ENCODE data around the gene PRCP. TPM values are rescaled to one million over a fixed set of nuclear protein-coding genes. Genes with fewer than 3 reads are reported as not detected.

The PRCP gene
- total RNA-seq, 1 experiment from 2014 or later = 51.5 TPM

- no peak overlapping the region for H3K9ac ChIP-seq (ENCODE audit: low read length)
- no peaks in the 10 kb centered on the region for H4K20me1 ChIP-seq (ENCODE audit: low read length)
- no peak overlapping the region for H2AFZ ChIP-seq (ENCODE audit: low read length)
- H3K4me1 ChIP-seq (ENCODE audit: insufficient read depth, low read length) = peaks cover 10% of the 10 kb centered on the region; the same call in 1 of the 2 replicates
- no peaks in the 10 kb centered on the region for H3F3A ChIP-seq (ENCODE audit: low read length, unreplicated experiment)
- intact Hi-C loops (cut with micrococcal nuclease) = no loop called here
- TF ChIP-seq EZH2 (IDR thresholded peaks at IDR 0.05; ENCODE audit: low read length, unreplicated experiment) (no peak), EZH2phosphoT487 (IDR thresholded peaks at IDR 0.05; ENCODE audit: borderline replicate concordance, low read length) (no peak), CTCF (conservative IDR thresholded peaks at IDR 0.05; ENCODE audit: low read depth, low read length) (no peak)
- no peaks in the 10 kb centered on the region for H3K36me3 ChIP-seq (ENCODE audit: low read depth, low read length)
- H3K79me2 ChIP-seq (ENCODE audit: low read length) = no peaks in the 10 kb centered on the region
- no peak overlapping the region for H3K27ac ChIP-seq (ENCODE audit: low read length)
- no peak overlapping the region for H3K4me2 ChIP-seq (ENCODE audit: low read length)
- 0 out of 2 replicates have a peak, but pooled peaks cover 6% of the 10 kb centered on the region for H3K9me3 ChIP-seq (ENCODE audit: low read length)
- DNase-seq = no peak
- ChIA-PET POLR2A (ENCODE audit: unreplicated experiment) (no interaction called here), CTCF (no interaction called here)
- no peak overlapping the region for H3K4me3 ChIP-seq (ENCODE audit: low read length)
- no peaks in the 10 kb centered on the region for H3K9me2 ChIP-seq (replicated peaks; ENCODE audit: low read length)
- no TSS peak for BruUV-seq (replicated peaks)
- H3K27me3 ChIP-seq (ENCODE audit: low read length) = no peaks in the 10 kb centered on the region
- no peak for ATAC-seq
Measured at GRCh38 chr11:82778776-82779175, 121.5 kb downstream of the PRCP start.

GRCh38 chr11:82776377-82776776, 123.9 kb downstream of the PRCP start:
- Histone ChIP-seq H3F3A (ENCODE audit: low read length, unreplicated experiment) (no peaks in the 10 kb centered on the region), H3K4me3 (ENCODE audit: low read length) (no peak overlapping the region), H3K27me3 (ENCODE audit: low read length) (no peaks in the 10 kb centered on the region), H3K9ac (ENCODE audit: low read length) (no peak overlapping the region), H3K9me2 (replicated peaks; ENCODE audit: low read length) (no peaks in the 10 kb centered on the region), H3K9me3 (ENCODE audit: low read length) (no peaks in the 10 kb centered on the region), H3K36me3 (ENCODE audit: low read depth, low read length) (no peaks in the 10 kb centered on the region), H3K79me2 (ENCODE audit: low read length) (no peaks in the 10 kb centered on the region), H3K4me2 (ENCODE audit: low read length) (no peak overlapping the region), H3K27ac (ENCODE audit: low read length) (no peak overlapping the region), H4K20me1 (ENCODE audit: low read length) (no peaks in the 10 kb centered on the region), H3K4me1 (ENCODE audit: insufficient read depth, low read length) (peaks cover 13% of the 10 kb centered on the region; the same call in 1 of the 2 replicates), H2AFZ (ENCODE audit: low read length) (peak overlapping the region; percentile 51; the same call in 1 of the 2 replicates)
- CTCF ChIA-PET = interaction anchor here (0.6 to 1.5 kb wide), 7 partner anchors 9 to 517 kb away, joined by 3 to 13 read pairs (median 4); partner anchors contain the start of gene PCF11
- peak; percentile 22 for ATAC-seq
- POLR2A ChIA-PET (ENCODE audit: unreplicated experiment) = no interaction called here
- no TSS peak for BruUV-seq (replicated peaks)
- TF ChIP-seq EZH2phosphoT487 (IDR thresholded peaks at IDR 0.05; ENCODE audit: borderline replicate concordance, low read length) (no peak), EZH2 (IDR thresholded peaks at IDR 0.05; ENCODE audit: low read length, unreplicated experiment) (no peak), CTCF (conservative IDR thresholded peaks at IDR 0.05; ENCODE audit: low read depth, low read length) (no peak)
- peak; percentile 63 for DNase-seq
- intact Hi-C loops (cut with micrococcal nuclease) = no loop called here

GRCh38 chr11:82775736-82776346, 124.4 kb downstream of the PRCP start:
- peak; percentile 96 for ATAC-seq
- DNase-seq = peak; percentile 89
- Histone ChIP-seq H3F3A (ENCODE audit: low read length, unreplicated experiment) (no peaks in the 10 kb centered on the region), H3K4me1 (ENCODE audit: insufficient read depth, low read length) (peaks cover 13% of the 10 kb centered on the region; the same call in 1 of the 2 replicates), H3K9me3 (ENCODE audit: low read length) (no peaks in the 10 kb centered on the region), H3K36me3 (ENCODE audit: low read depth, low read length) (no peaks in the 10 kb centered on the region), H3K9me2 (replicated peaks; ENCODE audit: low read length) (no peaks in the 10 kb centered on the region), H3K79me2 (ENCODE audit: low read length) (no peaks in the 10 kb centered on the region), H2AFZ (ENCODE audit: low read length) (peak overlapping the region; percentile 51), H3K4me3 (ENCODE audit: low read length) (no peak overlapping the region), H3K27me3 (ENCODE audit: low read length) (no peaks in the 10 kb centered on the region), H3K9ac (ENCODE audit: low read length) (no peak overlapping the region), H3K4me2 (ENCODE audit: low read length) (peak overlapping the region; percentile 46), H4K20me1 (ENCODE audit: low read length) (no peaks in the 10 kb centered on the region), H3K27ac (ENCODE audit: low read length) (no peak overlapping the region)
- ChIA-PET CTCF (interaction anchor here (0.6 to 1.5 kb wide), 7 partner anchors 9 to 517 kb away, joined by 3 to 13 read pairs (median 4); partner anchors contain the start of gene PCF11), POLR2A (ENCODE audit: unreplicated experiment) (no interaction called here)
- intact Hi-C loops (cut with micrococcal nuclease) = loop anchor here (1.0 kb wide), 2 partner anchors 58 to 88 kb away; no protein-coding TSS in a partner anchor
- no TSS peak for BruUV-seq (replicated peaks)
- peak; percentile 93 for TF ChIP-seq CTCF (conservative IDR thresholded peaks at IDR 0.05; ENCODE audit: low read depth, low read length)
- no peak for TF ChIP-seq EZH2 (IDR thresholded peaks at IDR 0.05; ENCODE audit: low read length, unreplicated experiment)
- TF ChIP-seq EZH2phosphoT487 (IDR thresholded peaks at IDR 0.05; ENCODE audit: borderline replicate concordance, low read length) = no peak

Data from PC-3 (cell line).